Osteoblast (primary cell): ENCODE results near the gene SYT17. TPM values are rescaled to one million over a fixed set of nuclear protein-coding genes. Genes with fewer than 3 reads are reported as not detected.

Experiments used
- DNase-seq: peaks from one replicate; pipeline ENCODE4 v3.0.0; 2011; ENCODE audit warnings: low spot score, mixed read lengths; ENCODE audit not compliant: insufficient read length; ENCODE audit errors: missing footprints
- H2AFZ ChIP-seq: 2 replicates; pipeline ENCODE4 v1.6.0; 2011; ENCODE audit warnings: mild to moderate bottlenecking, low read length
- H3K27ac ChIP-seq: 2 replicates; pipeline ENCODE4 v1.5.1; 2011; ENCODE audit warnings: mild to moderate bottlenecking, low read depth, low read length, moderate library complexity
- H3K27me3 ChIP-seq: 2 replicates; pipeline ENCODE4 v1.6.0; 2012; ENCODE audit warnings: mild to moderate bottlenecking, control low read depth, inconsistent platforms, low read length, moderate library complexity; ENCODE audit not compliant: insufficient read depth
- H3K36me3 ChIP-seq: 2 replicates; pipeline ENCODE4 v1.5.1; 2011; ENCODE audit warnings: mild to moderate bottlenecking, low read length, control low read depth, moderate library complexity; ENCODE audit not compliant: insufficient read depth
- H3K4me1 ChIP-seq: 2 replicates; pipeline ENCODE4 v1.5.1; 2011; ENCODE audit warnings: mild to moderate bottlenecking, low read length, control low read depth, moderate library complexity; ENCODE audit not compliant: insufficient read depth
- H3K4me2 ChIP-seq: 2 replicates; pipeline ENCODE4 v1.6.0; 2011; ENCODE audit warnings: mild to moderate bottlenecking, low read length; ENCODE audit not compliant: insufficient read depth
- H3K4me3 ChIP-seq: fragments of 200-600 bp; sonication (generic); 3 replicates; pipeline ENCODE4 v1.5.1; 2012; ENCODE audit warnings: mild to moderate bottlenecking, low read length, inconsistent platforms; ENCODE audit not compliant: insufficient read depth
- H3K79me2 ChIP-seq: 2 replicates; pipeline ENCODE4 v1.6.0; 2012; ENCODE audit warnings: mild to moderate bottlenecking, low read length, control low read depth, inconsistent platforms; ENCODE audit not compliant: insufficient read depth
- H3K9me3 ChIP-seq: 2 replicates; pipeline ENCODE4 v1.5.1; 2011; ENCODE audit warnings: low read depth, low read length, control low read depth
- H4K20me1 ChIP-seq: 2 replicates; pipeline ENCODE4 v1.6.0; 2012; ENCODE audit warnings: mild to moderate bottlenecking, low read length, control low read depth; ENCODE audit not compliant: insufficient read depth
- total RNA-seq: library from RNA; depleted of rRNA; stranded (reverse); fragments of >200 nt; gene quantifications from 2 replicates; pipeline ENCODE4 v1.2.3, GENCODE V29; 2012
- TF ChIP-seq, protein P1 (sequence below): IDR thresholded peaks from 2 replicates; pipeline ENCODE4 v1.5.1; 2011; ENCODE audit warnings: mild to moderate bottlenecking, low read depth, low read length, moderate library complexity; ENCODE audit errors: extremely low read depth

The SYT17 gene
- total RNA-seq, 1 donor, result under 0.01 TPM

DNA sequence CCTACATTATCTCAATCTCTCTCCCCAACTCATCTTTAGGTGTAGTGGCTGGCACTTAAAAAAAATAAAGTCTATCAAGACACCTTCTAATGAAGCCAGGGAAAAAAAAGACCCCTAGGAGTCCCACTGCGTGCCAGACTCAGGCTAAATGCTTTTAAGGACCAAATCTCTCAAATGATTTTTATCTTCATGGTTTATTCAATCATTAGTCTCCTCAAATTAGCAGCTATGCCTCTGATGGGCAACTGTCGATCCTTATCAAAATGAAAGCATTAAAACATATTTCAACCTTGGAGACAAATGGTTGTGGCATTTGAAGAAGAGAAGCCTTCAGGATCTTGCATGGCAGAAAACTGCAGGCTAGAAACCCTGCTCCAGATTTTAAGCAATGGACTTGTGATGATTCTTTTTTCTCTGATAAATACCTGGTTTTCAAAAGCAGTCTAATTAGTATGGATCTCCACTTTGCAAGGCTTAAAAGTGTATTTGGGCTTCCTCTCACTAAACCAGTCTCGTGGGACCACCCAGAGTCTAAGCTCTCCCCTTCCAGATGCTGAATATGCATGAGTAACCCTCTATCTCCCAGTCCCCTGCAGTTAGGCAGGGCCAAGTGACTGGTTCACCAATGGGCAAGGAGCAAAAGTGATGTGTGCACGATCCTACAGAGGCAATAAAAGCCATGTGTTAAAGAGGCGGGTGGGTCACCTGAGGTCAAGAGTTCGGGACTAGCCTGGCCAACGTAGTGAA lies 39.4 kb upstream of the SYT17 start:
- H4K20me1 ChIP-seq, result no peaks in the 10 kb centered on the region
- TF ChIP-seq, protein P1, sequence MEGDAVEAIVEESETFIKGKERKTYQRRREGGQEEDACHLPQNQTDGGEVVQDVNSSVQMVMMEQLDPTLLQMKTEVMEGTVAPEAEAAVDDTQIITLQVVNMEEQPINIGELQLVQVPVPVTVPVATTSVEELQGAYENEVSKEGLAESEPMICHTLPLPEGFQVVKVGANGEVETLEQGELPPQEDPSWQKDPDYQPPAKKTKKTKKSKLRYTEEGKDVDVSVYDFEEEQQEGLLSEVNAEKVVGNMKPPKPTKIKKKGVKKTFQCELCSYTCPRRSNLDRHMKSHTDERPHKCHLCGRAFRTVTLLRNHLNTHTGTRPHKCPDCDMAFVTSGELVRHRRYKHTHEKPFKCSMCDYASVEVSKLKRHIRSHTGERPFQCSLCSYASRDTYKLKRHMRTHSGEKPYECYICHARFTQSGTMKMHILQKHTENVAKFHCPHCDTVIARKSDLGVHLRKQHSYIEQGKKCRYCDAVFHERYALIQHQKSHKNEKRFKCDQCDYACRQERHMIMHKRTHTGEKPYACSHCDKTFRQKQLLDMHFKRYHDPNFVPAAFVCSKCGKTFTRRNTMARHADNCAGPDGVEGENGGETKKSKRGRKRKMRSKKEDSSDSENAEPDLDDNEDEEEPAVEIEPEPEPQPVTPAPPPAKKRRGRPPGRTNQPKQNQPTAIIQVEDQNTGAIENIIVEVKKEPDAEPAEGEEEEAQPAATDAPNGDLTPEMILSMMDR, result no peak
- no peaks in the 10 kb centered on the region for H3K9me3 ChIP-seq
- no peak overlapping the region for H3K4me2 ChIP-seq
- peaks cover 17% of the 10 kb centered on the region for H3K4me1 ChIP-seq
- no peak overlapping the region for H3K4me3 ChIP-seq
- H3K79me2 ChIP-seq, result no peaks in the 10 kb centered on the region
- DNase-seq, result no peak
- H3K27me3 ChIP-seq, result no peaks in the 10 kb centered on the region
- H2AFZ ChIP-seq, result no peak overlapping the region
- no peaks in the 10 kb centered on the region for H3K36me3 ChIP-seq
- no peak overlapping the region for H3K27ac ChIP-seq

DNA sequence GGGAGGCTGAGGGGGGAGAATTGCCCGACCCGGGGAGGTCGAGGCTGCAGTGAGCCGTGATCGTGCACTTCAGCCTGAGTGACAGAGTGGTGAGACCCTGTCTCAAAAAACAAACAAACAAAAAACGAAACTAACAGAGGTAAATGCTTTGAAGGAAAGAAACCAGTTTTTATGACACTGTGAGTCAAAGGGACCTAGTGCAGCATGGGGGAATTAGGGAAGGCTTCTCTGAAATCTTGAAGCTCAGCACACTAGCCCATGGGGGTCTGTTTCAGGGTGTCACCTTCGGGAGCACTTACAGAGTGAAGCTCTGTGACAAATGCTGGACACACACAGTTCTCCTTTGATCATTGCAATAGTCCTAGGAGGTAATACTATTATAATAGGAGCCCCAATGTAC lies 37.7 kb upstream of the SYT17 start:
- no peaks in the 10 kb centered on the region for H3K9me3 ChIP-seq

DNA sequence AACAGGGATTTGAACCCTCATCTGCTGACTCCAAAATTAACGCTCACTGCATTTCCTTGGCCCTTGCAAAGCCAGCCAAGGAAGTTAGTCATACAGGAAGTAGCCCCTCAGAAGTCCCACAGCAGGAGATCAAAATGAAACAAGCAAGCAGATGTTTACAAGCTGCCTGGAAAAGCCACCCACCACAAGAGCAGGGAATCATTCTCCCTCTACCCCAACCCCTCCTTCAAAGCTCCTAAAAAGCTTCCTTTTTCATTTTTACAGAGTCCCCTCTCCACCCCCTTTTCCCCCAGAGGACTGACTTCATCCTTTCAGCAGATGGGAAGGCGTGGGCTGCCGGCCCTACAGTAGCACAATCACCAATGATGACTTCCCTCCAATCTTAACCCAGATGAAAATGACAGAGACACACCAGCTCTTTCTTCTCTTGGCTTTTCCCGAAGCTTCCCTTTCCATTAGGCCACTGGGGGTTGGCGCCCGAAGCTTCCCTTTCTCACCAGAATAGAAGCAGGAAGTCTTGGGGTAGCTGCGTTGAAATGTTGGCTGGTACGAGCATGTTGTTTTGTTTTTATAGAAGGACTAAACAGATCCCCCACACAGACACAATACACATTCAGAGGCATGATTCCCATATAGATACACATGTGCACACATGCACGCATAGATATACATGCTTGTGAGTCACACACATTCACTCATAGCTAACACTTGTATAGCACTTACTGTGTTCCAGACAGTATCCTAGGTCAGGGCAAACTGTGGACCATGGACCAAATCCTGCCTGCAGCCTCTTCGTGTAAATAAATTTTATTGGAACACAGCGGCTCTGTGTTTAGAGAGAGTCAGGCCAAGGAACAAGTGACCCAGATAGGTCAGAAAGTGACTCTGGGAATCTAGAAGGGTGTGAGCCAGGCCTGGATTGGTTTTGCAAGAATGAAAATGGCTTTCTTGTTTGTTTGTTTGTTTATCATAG lies 36.9 kb upstream of the SYT17 start:
- TF ChIP-seq, protein P1, result no peak
- Histone ChIP-seq H3K36me3 (no peaks in the 10 kb centered on the region), H3K4me2 (peak overlapping the region; percentile 80), H3K27me3 (no peaks in the 10 kb centered on the region), H3K9me3 (no peaks in the 10 kb centered on the region), H3K4me1 (peaks cover 22% of the 10 kb centered on the region), H4K20me1 (no peaks in the 10 kb centered on the region), H3K4me3 (peak overlapping the region; percentile 60), H2AFZ (peak overlapping the region; percentile 89), H3K27ac (peak overlapping the region; percentile 80), H3K79me2 (no peaks in the 10 kb centered on the region)
- peak; percentile 65 for DNase-seq

More for the DNA sequence above, 37.7 kb upstream of the SYT17 start:
- Histone ChIP-seq H3K4me2 (peak overlapping the region; percentile 80), H3K79me2 (no peaks in the 10 kb centered on the region), H3K4me3 (peak overlapping the region; percentile 60), H2AFZ (peak overlapping the region; percentile 89), H3K36me3 (no peaks in the 10 kb centered on the region), H3K4me1 (peaks cover 19% of the 10 kb centered on the region), H4K20me1 (no peaks in the 10 kb centered on the region), H3K27me3 (no peaks in the 10 kb centered on the region), H3K27ac (peak overlapping the region; percentile 80)
- no peak for DNase-seq
- TF ChIP-seq, protein P1, result no peak

DNA sequence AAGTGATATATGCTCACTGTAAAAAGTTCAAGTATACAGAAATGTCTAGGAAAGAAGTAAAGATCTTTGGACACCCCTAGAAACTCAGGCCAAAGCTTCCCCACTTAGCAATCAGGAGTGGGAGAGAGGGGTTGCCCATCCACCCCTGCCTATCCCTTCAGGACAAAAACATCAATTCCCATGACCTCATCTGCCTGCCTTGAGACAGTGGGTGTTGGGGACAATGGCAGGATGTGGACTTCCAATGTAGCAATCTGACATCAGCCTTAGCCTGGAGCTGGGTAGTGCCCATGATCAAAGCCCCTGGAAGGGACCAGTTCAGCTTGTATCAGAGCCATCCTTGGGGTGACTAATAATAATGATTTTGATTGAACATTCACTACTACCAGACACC lies 36.2 kb upstream of the SYT17 start:
- Histone ChIP-seq H3K9me3 (no peaks in the 10 kb centered on the region), H3K27ac (no peak overlapping the region), H2AFZ (no peak overlapping the region)

More for the DNA sequence above, 36.2 kb upstream of the SYT17 start:
- Histone ChIP-seq H3K4me3 (no peak overlapping the region), H3K4me1 (peaks cover 29% of the 10 kb centered on the region), H3K4me2 (no peak overlapping the region), H3K79me2 (no peaks in the 10 kb centered on the region), H4K20me1 (no peaks in the 10 kb centered on the region), H3K36me3 (no peaks in the 10 kb centered on the region), H3K27me3 (no peaks in the 10 kb centered on the region)
- DNase-seq, result peak; percentile 58
- TF ChIP-seq, protein P1, result no peak
